K562 (cell line): Measurements from ENCODE around the gene SLC12A9. TPM values are rescaled to one million over a fixed set of nuclear protein-coding genes. Genes with fewer than 3 reads are reported as not detected.

Source experiments
- ATAC-seq: fragments of 200-7000 bp; cut with Tn5 transposase; 3 replicates; pipeline ENCODE4 v1.9.1; 2020; ENCODE audit warnings: moderate library complexity
- BruUV-seq: library from RNA; stranded (reverse); fragments of 400-500 nt; replicated peaks from 2 replicates; lab custom pipeline; 2021; lab: Mats Ljungman, UMichigan
- CTCF ChIA-PET: fragments of 300-600 bp; formaldehyde crosslinking; extraction: SDS; loops from one replicate; lab custom pipeline; 2021; ENCODE audit warnings: low intra/inter-chr PET ratio; lab: Yijun Ruan, JAX
- POLR2A ChIA-PET: fragments of 300-600, 350-650 bp; sonication (Branson Sonifier 250); formaldehyde crosslinking; extraction: SDS; loops from one replicate; lab custom pipeline; 2021; ENCODE audit warnings: antibody characterized with exemption, inconsistent platforms; lab: Yijun Ruan, JAX
- DNase-seq, 4 experiments: peaks; one replicate each; pipeline versions ENCODE4 v3.0.0 to v3.0.0-alpha.2; 2011 to 2018; ENCODE audit warnings: low spot score in 3 of 4, mixed read lengths in 3 of 4; ENCODE audit errors: extremely low read depth in 1 of 4
- FAIRE-seq: peaks from 2 replicates; lab custom pipeline; 2011; peaks lifted over from hg19 to GRCh38; lab: Jason Lieb, UNC
- H2AFZ ChIP-seq: 2 replicates; pipeline ENCODE4 v1.6.0; 2011; ENCODE audit warnings: low read depth, low read length, control low read depth, inconsistent platforms
- H3K27ac ChIP-seq: fragments of 200-600 bp; 3 replicates; pipeline ENCODE4 v1.8.0; 2011; ENCODE audit warnings: low read depth, mild to moderate bottlenecking, control low read depth, inconsistent platforms, low read length, moderate library complexity, mixed read lengths; ENCODE audit errors: extremely low read depth
- H3K27me3 ChIP-seq, 2 experiments: fragments of 300-600 bp in 1 of 2; 2 replicates in 1 of 2; 3 replicates in 1 of 2; pipeline versions ENCODE4 v1.6.0 to v1.8.0; 2011; ENCODE audit warnings: inconsistent platforms in 2 of 2, low read length in 2 of 2, mild to moderate bottlenecking in 1 of 2, mixed read lengths in 1 of 2, moderate library complexity in 1 of 2; ENCODE audit not compliant: control insufficient read depth in 2 of 2, insufficient read depth in 2 of 2
- H3K36me3 ChIP-seq: fragments of 300-600 bp; 3 replicates; pipeline ENCODE4 v1.8.0; 2011; ENCODE audit warnings: mild to moderate bottlenecking, low read length, inconsistent platforms; ENCODE audit not compliant: control insufficient read depth, insufficient read depth
- H3K4me1 ChIP-seq, 2 experiments: fragments of 200-600 bp in 1 of 2; replicated peaks in 1 of 2; 2 replicates in 1 of 2; 3 replicates in 1 of 2; pipeline versions ENCODE4 v1.5.1 to v1.8.0; 2011; ENCODE audit warnings: inconsistent platforms in 2 of 2, low read length in 2 of 2, mild to moderate bottlenecking in 1 of 2, mixed read lengths in 1 of 2, moderate library complexity in 1 of 2; ENCODE audit not compliant: control insufficient read depth in 2 of 2, insufficient read depth in 2 of 2
- H3K4me2 ChIP-seq: 2 replicates; pipeline ENCODE4 v1.6.1; 2011; ENCODE audit warnings: low read length, control low read depth, inconsistent platforms, mixed read lengths; ENCODE audit not compliant: insufficient read depth
- H3K4me3 ChIP-seq: fragments of 200-600 bp; sonication (generic), shearing (Covaris generic); 2 replicates; pipeline ENCODE4 v1.5.1; 2016; ENCODE audit warnings: control low read depth, inconsistent platforms
- H3K79me2 ChIP-seq: fragments of 200-600 bp; 3 replicates; pipeline ENCODE4 v1.8.0; 2011; ENCODE audit warnings: low read length, inconsistent platforms; ENCODE audit not compliant: control insufficient read depth, insufficient read depth
- H3K9ac ChIP-seq, 2 experiments: 2 replicates each; pipeline versions ENCODE4 v1.6.0 to v1.6.1; 2011; ENCODE audit warnings: low read depth in 2 of 2, low read length in 2 of 2, control low read depth in 1 of 2, inconsistent platforms in 1 of 2, mild to moderate bottlenecking in 1 of 2, mixed read lengths in 1 of 2; ENCODE audit not compliant: insufficient read depth in 1 of 2
- H3K9me1 ChIP-seq: one replicate; pipeline ENCODE4 v1.6.0; 2011; ENCODE audit warnings: inconsistent platforms, mild to moderate bottlenecking, low read length, moderate library complexity; ENCODE audit not compliant: control insufficient read depth, insufficient read depth
- H3K9me3 ChIP-seq: replicated peaks from 2 replicates; pipeline ENCODE4 v1.5.1; 2011; ENCODE audit warnings: low read depth, low read length, inconsistent platforms; ENCODE audit not compliant: control insufficient read depth, insufficient read depth
- H4K20me1 ChIP-seq: replicated peaks from 2 replicates; pipeline ENCODE4 v1.6.1; 2011; ENCODE audit warnings: low read length, inconsistent platforms, mixed read lengths; ENCODE audit not compliant: control insufficient read depth, insufficient read depth
- ADNP ChIP-seq: fragments of 200-800 bp; sonication (Bioruptor generic); IDR thresholded peaks from 2 replicates; pipeline ENCODE4 v1.6.1; 2016; ENCODE audit warnings: missing genetic modification characterization, missing compliant biosample characterization
- ARHGAP35 ChIP-seq: fragments of 450-650 bp; IDR thresholded peaks from 2 replicates; pipeline ENCODE4 v1.6.1; 2018; ENCODE audit not compliant: partially characterized antibody
- ESRRB ChIP-seq: fragments of 250-450 bp; sonication (Bioruptor Pico); IDR thresholded peaks from 2 replicates; pipeline ENCODE4 v1.5.0; 2020; ENCODE audit warnings: mild to moderate bottlenecking, moderate library complexity, borderline replicate concordance
- HDGF ChIP-seq: fragments of 450-650 bp; IDR thresholded peaks from 2 replicates; pipeline ENCODE4 v1.6.1; 2016
- HMGN3 ChIP-seq: IDR thresholded peaks from 2 replicates; pipeline ENCODE4 v1.6.1; 2011; ENCODE audit warnings: borderline replicate concordance, low read depth, mild to moderate bottlenecking, mixed read lengths, low read length; ENCODE audit not compliant: insufficient read length; ENCODE audit errors: extremely low read depth
- MYC ChIP-seq, 2 experiments: fragments of 250-450 bp in 1 of 2; sonication (Bioruptor Pico) in 1 of 2; IDR thresholded peaks; 2 replicates each; pipeline versions ENCODE4 v1.5.1 to v1.6.1; 2012 to 2021; ENCODE audit warnings: low read depth in 2 of 2, borderline replicate concordance in 1 of 2, improper control_type of control experiment in 1 of 2, low read length in 1 of 2, mild to moderate bottlenecking in 1 of 2, moderate library complexity in 1 of 2
- NEUROD1 ChIP-seq: fragments of 150-350 bp; IDR thresholded peaks from 2 replicates; pipeline ENCODE4 v1.6.1; 2014; ENCODE audit warnings: borderline replicate concordance, low read length, low read depth; ENCODE audit not compliant: partially characterized antibody
- PCBP2 ChIP-seq: fragments of 200-400 bp; formaldehyde crosslinking; IDR thresholded peaks from 2 replicates; pipeline ENCODE4 v1.6.1; 2018; ENCODE audit warnings: low read length, low read depth, mild to moderate bottlenecking, moderate library complexity; ENCODE audit not compliant: poor library complexity, severe bottlenecking
- RBFOX2 ChIP-seq: fragments of 200-400 bp; formaldehyde crosslinking; IDR thresholded peaks from 2 replicates; pipeline ENCODE4 v1.6.1; 2017; ENCODE audit warnings: low read depth, mild to moderate bottlenecking, low read length, moderate library complexity
- SMARCE1 ChIP-seq: fragments of 450-650 bp; IDR thresholded peaks from 2 replicates; pipeline ENCODE4 v1.7.1; 2016; ENCODE audit warnings: mild to moderate bottlenecking
- TARDBP ChIP-seq: fragments of 450-650 bp; IDR thresholded peaks from 2 replicates; pipeline ENCODE4 v1.6.1; 2016
- ZC3H11A ChIP-seq: IDR thresholded peaks from 2 replicates; pipeline ENCODE4 v1.6.1; 2012; ENCODE audit warnings: low read depth, low read length, improper control_type of control experiment
- ZFP30 ChIP-seq: fragments of 250-450 bp; sonication (Bioruptor Pico); IDR thresholded peaks from 2 replicates; pipeline ENCODE4 v1.8.0; 2022; ENCODE audit warnings: moderate library complexity, mild to moderate bottlenecking, inconsistent platforms, borderline replicate concordance
- ZNF707 ChIP-seq: fragments of 250-450 bp; sonication (Bioruptor Pico); conservative IDR thresholded peaks from 2 replicates; pipeline ENCODE4 v1.8.0; 2022; ENCODE audit warnings: inconsistent platforms, mild to moderate bottlenecking, moderate library complexity
- WGBS: fragments of 100-300 bp; shearing (Covaris generic); methylation state at CpG from one replicate; pipeline ENCODE4 v1.1.6; 2016; ENCODE audit warnings: low coverage, mixed read lengths; ENCODE audit not compliant: insufficient coverage; ENCODE audit errors: missing lambda C conversion rate; 5-methylcytosine and 5-hydroxymethylcytosine counted together
- in situ Hi-C: fragments of 300-500 bp; cut with MboI; formaldehyde crosslinking; loops from 4 replicates; pipeline ENCODE4 v1.15.0; 2018; ENCODE audit warnings: inconsistent platforms, mixed read lengths
- intact Hi-C: fragments of 100-400 bp; cut with micrococcal nuclease; formaldehyde crosslinking; loops from 2 replicates; pipeline ENCODE4 v1.14.2; 2022
- polyA plus RNA-seq, 8 experiments: library from polyadenylated mRNA; depleted of rRNA in 4 of 8; stranded (reverse) in 5 of 8; unstranded in 3 of 8; fragments of >200 nt; fragmentation: Nextera tagmentation in 2 of 8; fragmentation: Illumina TruSeq in 1 of 8; extraction: Ambion mirVana in 2 of 8; extraction: Trizol in 1 of 8; gene quantifications; 2 replicates each; pipeline versions ENCODE4 v1.2.1 to v1.2.3, GENCODE V29; 2011 to 2014; ENCODE audit warnings: inconsistent platforms in 1 of 8, missing spikeins in 1 of 8
- total RNA-seq, 7 experiments: library from RNA; depleted of rRNA in 6 of 7; stranded (reverse); fragments of >200 nt in 6 of 7; fragmentation: Illumina TruSeq in 2 of 7; extraction: Trizol in 2 of 7; gene quantifications; 2 replicates each; pipeline versions ENCODE4 v1.2.1 to v1.2.3, GENCODE V29; 2011 to 2021; ENCODE audit warnings: low replicate concordance in 1 of 7
- TF ChIP-seq, protein P1 (sequence below): sonication (generic); formaldehyde crosslinking; IDR thresholded peaks from 2 replicates; pipeline ENCODE4 v1.8.0; 2023; ENCODE audit warnings: mild to moderate bottlenecking, missing genetic modification reagents
- TF ChIP-seq, protein P2 (sequence below), 2 experiments: IDR thresholded peaks; 2 replicates each; pipeline ENCODE4 v1.6.1; 2011; ENCODE audit warnings: borderline replicate concordance in 1 of 2, control low read depth in 1 of 2, low read depth in 1 of 2, low read length in 1 of 2, mild to moderate bottlenecking in 1 of 2, mixed read lengths in 1 of 2, moderate library complexity in 1 of 2; ENCODE audit not compliant: insufficient read depth in 1 of 2, insufficient read length in 1 of 2, poor library complexity in 1 of 2, severe bottlenecking in 1 of 2; ENCODE audit errors: extremely low read depth in 1 of 2

The SLC12A9 gene
- total and polyA plus RNA-seq, 9 of the 15 experiments (the other 6 are each of a cell fraction or from before 2014, with no cell fraction given) = 0.06 to 20.2 (median 10.7) TPM

GRCh38 chr7:100826514-100827329 is 25.8 kb upstream of the SLC12A9 start:
- Histone ChIP-seq H2AFZ (peak overlapping the region; percentile 67), H3K4me2 (peak overlapping the region; percentile 98), H3K9ac (peak overlapping the region; percentile 61 to 88), H3K4me3 (peak overlapping the region; percentile 71), H3K36me3 (peaks cover 30% of the 10 kb centered on the region; the same call in 2 of the 3 replicates), H3K27me3 (no peaks in the 10 kb centered on the region), H3K4me1 (peaks cover 17 to 67% of the 10 kb centered on the region in 2 experiments; a peak in 4 of 5 replicates), H3K9me3 (no peaks in the 10 kb centered on the region), H3K9me1 (peaks cover 4% of the 10 kb centered on the region), H3K79me2 (peaks cover 55% of the 10 kb centered on the region), H3K27ac (peak overlapping the region; percentile 60), H4K20me1 (peaks cover 9% of the 10 kb centered on the region; the same call in 1 of the 2 replicates)
- POLR2A ChIA-PET = interaction anchor here (0.5 to 1.2 kb wide), 8 partner anchors 14 to 242 kb away, joined by 3 to 4 read pairs (median 3); partner anchors contain the start of genes SLC12A9 and SRRT
- CTCF ChIA-PET = interaction anchor here (0.6 to 1.4 kb wide), 3 partner anchors 28 to 232 kb away, joined by 3 to 5 read pairs (median 3); no protein-coding TSS in a partner anchor
- no TSS peak for BruUV-seq
- peak; percentile 21 for ATAC-seq
- peak in 2 of 4 experiments; percentile 43 to 69 for DNase-seq
- FAIRE-seq = peak; percentile 57
- intact Hi-C loops = loop anchor here (1.0 kb wide), 2 partner anchors 24 to 26 kb away; partner anchors contain the start of gene SLC12A9
- 1% methylated on average over 67 of the region's 71 CpGs for WGBS
- in situ Hi-C loops = no loop called here
- no peak for TF ChIP-seq ARHGAP35
- TF ChIP-seq ADNP (tag) = no peak
- peak; percentile 24; the same call in 1 of the 2 replicates for TF ChIP-seq RBFOX2
- TF ChIP-seq HDGF = no peak
- TF ChIP-seq, protein P1, sequence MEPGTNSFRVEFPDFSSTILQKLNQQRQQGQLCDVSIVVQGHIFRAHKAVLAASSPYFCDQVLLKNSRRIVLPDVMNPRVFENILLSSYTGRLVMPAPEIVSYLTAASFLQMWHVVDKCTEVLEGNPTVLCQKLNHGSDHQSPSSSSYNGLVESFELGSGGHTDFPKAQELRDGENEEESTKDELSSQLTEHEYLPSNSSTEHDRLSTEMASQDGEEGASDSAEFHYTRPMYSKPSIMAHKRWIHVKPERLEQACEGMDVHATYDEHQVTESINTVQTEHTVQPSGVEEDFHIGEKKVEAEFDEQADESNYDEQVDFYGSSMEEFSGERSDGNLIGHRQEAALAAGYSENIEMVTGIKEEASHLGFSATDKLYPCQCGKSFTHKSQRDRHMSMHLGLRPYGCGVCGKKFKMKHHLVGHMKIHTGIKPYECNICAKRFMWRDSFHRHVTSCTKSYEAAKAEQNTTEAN = no peak
- no peak for TF ChIP-seq ZC3H11A
- no peak for TF ChIP-seq ZNF707 (CRISPR knock-in tag)
- TF ChIP-seq PCBP2 = no peak
- TF ChIP-seq TARDBP = no peak
- peak; percentile 19; the same call in 1 of the 2 replicates for TF ChIP-seq MYC (IDR thresholded peaks at IDR 0.05; ENCODE audit: low read depth, low read length)
- TF ChIP-seq MYC (CRISPR knock-in tag; IDR thresholded peaks at IDR 0.05; ENCODE audit: borderline replicate concordance, low read depth) = no peak
- TF ChIP-seq HMGN3 = peak; percentile 46
- no peak for TF ChIP-seq ZFP30 (CRISPR knock-in tag)
- no peak for TF ChIP-seq ESRRB (CRISPR knock-in tag)
- no peak for TF ChIP-seq SMARCE1
- TF ChIP-seq, protein P2, sequence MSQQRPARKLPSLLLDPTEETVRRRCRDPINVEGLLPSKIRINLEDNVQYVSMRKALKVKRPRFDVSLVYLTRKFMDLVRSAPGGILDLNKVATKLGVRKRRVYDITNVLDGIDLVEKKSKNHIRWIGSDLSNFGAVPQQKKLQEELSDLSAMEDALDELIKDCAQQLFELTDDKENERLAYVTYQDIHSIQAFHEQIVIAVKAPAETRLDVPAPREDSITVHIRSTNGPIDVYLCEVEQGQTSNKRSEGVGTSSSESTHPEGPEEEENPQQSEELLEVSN (IDR thresholded peaks at IDR 0.05; ENCODE audit: borderline replicate concordance in 1 of 2, extremely low read depth in 1 of 2, insufficient read depth in 1 of 2, insufficient read length in 1 of 2, low read depth in 1 of 2, low read length in 1 of 2, poor library complexity in 1 of 2, severe bottlenecking in 1 of 2) = peak in 1 of 2 experiments; percentile 63
- TF ChIP-seq NEUROD1 = no peak
